ENCODE results near the gene PROM1.
A peak's percentile ranks its signal among the peaks of the same experiment; 100 is the strongest.

The PROM1 gene

DNA sequence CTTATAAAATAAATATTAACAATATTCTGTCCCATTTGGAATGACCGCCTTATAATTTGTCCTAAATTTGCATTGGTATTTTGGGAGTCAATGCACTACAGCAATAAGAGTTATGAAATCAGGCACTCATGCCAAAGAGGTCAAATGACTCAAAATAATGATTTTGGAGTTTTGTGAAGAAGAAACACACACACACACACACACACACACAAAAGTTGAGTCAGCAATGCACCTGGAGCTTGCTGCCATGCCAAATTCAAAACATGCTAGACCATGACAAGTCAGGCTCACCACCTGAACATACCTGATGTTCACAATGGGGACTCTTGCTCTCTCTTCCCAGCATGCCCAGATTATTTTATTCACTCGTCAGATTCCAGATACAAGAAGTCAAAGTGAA lies 56.7 kb downstream of the PROM1 start:
- Histone ChIP-seq H3K27ac (ENCODE audit: extremely low read depth, low read depth, low read length) (no peak overlapping the region), H3K4me3 (ENCODE audit: low read depth, low read length) (no peak overlapping the region), H3K9me3 (ENCODE audit: control insufficient read depth, insufficient read depth, low read depth, low read length) (no peaks in the 10 kb centered on the region), H3K4me1 (ENCODE audit: control insufficient read depth, insufficient read depth, low read length) (no peaks in the 10 kb centered on the region), H3K36me3 (ENCODE audit: control insufficient read depth in 2 of 2, insufficient read depth in 1 of 2, low read length in 2 of 2) (no peaks in the 10 kb centered on the region)
- ChIA-PET POLR2A (no interaction called here), CTCF (interaction anchor here (1.3 to 4.4 kb wide), 6 partner anchors 167 to 1302 kb away, joined by 3 to 21 read pairs (median 4); no protein-coding TSS in a partner anchor)
- TF ChIP-seq, protein P1, sequence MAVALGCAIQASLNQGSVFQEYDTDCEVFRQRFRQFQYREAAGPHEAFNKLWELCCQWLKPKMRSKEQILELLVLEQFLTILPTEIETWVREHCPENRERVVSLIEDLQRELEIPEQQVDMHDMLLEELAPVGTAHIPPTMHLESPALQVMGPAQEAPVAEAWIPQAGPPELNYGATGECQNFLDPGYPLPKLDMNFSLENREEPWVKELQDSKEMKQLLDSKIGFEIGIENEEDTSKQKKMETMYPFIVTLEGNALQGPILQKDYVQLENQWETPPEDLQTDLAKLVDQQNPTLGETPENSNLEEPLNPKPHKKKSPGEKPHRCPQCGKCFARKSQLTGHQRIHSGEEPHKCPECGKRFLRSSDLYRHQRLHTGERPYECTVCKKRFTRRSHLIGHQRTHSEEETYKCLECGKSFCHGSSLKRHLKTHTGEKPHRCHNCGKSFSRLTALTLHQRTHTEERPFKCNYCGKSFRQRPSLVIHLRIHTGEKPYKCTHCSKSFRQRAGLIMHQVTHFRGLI (tag by site-specific recombination; IDR thresholded peaks at IDR 0.05) = no peak
- no peak for TF ChIP-seq ZNF16 (tag by site-specific recombination; IDR thresholded peaks at IDR 0.05; ENCODE audit: low read depth)
- TF ChIP-seq ZNF146 (tag by site-specific recombination; IDR thresholded peaks at IDR 0.05) = no peak
- TF ChIP-seq ZNF335 (tag by site-specific recombination; conservative IDR thresholded peaks at IDR 0.05) = no peak
- TF ChIP-seq KLF7 (tag by site-specific recombination; IDR thresholded peaks at IDR 0.05; ENCODE audit: borderline replicate concordance) = no peak
- TF ChIP-seq ZNF623 (tag by site-specific recombination; IDR thresholded peaks at IDR 0.05) = no peak
- no peak for TF ChIP-seq MEIS1 (CRISPR knock-in tag; IDR thresholded peaks at IDR 0.05; ENCODE audit: borderline replicate concordance)
- TF ChIP-seq GLI4 (tag by site-specific recombination; IDR thresholded peaks at IDR 0.05) = no peak
- no peak for TF ChIP-seq MYNN (tag by site-specific recombination; IDR thresholded peaks at IDR 0.05; ENCODE audit: borderline replicate concordance)
- TF ChIP-seq KLF1 (tag by site-specific recombination; IDR thresholded peaks at IDR 0.05) = no peak
- no peak for TF ChIP-seq ZNF837 (tag by site-specific recombination; IDR thresholded peaks at IDR 0.05)
- TF ChIP-seq KLF10 (tag by site-specific recombination; IDR thresholded peaks at IDR 0.05) = no peak
- TF ChIP-seq ZFP37 (tag by site-specific recombination; IDR thresholded peaks at IDR 0.05) = no peak
- no peak for TF ChIP-seq ZNF423 (tag by site-specific recombination; IDR thresholded peaks at IDR 0.05)
- no peak for TF ChIP-seq ZNF600 (tag by site-specific recombination; IDR thresholded peaks at IDR 0.05)
- TF ChIP-seq, protein P2, sequence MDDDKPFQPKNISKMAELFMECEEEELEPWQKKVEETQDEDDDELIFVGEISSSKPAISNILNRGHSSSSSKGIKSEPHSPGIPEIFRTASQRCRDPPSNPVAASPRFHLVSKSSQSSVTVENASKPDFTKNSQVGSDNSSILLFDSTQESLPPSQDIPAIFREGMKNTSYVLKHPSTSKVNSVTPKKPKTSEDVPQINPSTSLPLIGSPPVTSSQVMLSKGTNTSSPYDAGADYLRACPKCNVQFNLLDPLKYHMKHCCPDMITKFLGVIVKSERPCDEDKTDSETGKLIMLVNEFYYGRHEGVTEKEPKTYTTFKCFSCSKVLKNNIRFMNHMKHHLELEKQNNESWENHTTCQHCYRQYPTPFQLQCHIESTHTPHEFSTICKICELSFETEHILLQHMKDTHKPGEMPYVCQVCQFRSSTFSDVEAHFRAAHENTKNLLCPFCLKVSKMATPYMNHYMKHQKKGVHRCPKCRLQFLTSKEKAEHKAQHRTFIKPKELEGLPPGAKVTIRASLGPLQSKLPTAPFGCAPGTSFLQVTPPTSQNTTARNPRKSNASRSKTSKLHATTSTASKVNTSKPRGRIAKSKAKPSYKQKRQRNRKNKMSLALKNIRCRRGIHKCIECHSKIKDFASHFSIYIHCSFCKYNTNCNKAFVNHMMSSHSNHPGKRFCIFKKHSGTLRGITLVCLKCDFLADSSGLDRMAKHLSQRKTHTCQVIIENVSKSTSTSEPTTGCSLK (tag by site-specific recombination; IDR thresholded peaks at IDR 0.05) = no peak
- TF ChIP-seq, protein P3, sequence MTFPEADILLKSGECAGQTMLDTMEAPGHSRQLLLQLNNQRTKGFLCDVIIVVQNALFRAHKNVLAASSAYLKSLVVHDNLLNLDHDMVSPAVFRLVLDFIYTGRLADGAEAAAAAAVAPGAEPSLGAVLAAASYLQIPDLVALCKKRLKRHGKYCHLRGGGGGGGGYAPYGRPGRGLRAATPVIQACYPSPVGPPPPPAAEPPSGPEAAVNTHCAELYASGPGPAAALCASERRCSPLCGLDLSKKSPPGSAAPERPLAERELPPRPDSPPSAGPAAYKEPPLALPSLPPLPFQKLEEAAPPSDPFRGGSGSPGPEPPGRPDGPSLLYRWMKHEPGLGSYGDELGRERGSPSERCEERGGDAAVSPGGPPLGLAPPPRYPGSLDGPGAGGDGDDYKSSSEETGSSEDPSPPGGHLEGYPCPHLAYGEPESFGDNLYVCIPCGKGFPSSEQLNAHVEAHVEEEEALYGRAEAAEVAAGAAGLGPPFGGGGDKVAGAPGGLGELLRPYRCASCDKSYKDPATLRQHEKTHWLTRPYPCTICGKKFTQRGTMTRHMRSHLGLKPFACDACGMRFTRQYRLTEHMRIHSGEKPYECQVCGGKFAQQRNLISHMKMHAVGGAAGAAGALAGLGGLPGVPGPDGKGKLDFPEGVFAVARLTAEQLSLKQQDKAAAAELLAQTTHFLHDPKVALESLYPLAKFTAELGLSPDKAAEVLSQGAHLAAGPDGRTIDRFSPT (tag by site-specific recombination; IDR thresholded peaks at IDR 0.05) = no peak

DNA sequence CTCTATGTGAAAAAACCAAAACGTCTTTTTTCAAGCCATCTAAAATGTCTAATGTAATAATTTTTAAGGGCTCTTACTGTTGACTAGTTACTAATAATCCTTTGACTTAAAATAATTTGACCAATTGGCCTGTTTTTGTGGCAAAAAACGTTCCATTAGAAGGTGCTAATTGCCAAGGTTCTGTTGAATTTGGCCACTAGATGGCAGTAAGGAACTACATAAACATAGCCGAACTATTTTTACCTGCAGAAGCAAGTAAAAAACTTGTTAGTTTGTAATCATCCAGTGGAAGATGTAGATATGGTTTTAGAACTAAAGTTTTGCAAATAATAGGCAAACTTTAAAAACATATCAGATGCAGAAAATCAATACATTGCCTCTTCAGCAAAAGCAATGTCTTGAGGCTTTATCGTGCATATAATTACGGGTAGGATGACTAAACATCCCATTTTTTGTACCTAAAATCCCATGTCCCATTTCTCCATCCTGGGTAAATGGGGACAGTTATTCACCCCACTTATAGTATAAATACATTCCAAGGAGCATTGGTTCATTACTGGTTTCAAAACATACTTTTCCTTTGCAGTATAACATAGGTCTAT lies 57.6 kb downstream of the PROM1 start:
- Histone ChIP-seq H3K4me1 (ENCODE audit: control insufficient read depth, insufficient read depth, low read length) (no peaks in the 10 kb centered on the region), H3K27ac (ENCODE audit: extremely low read depth, low read depth, low read length) (no peak overlapping the region), H3K36me3 (ENCODE audit: control insufficient read depth in 2 of 2, insufficient read depth in 1 of 2, low read length in 2 of 2) (no peaks in the 10 kb centered on the region), H3K4me3 (ENCODE audit: low read depth, low read length) (no peak overlapping the region), H3K9me3 (ENCODE audit: control insufficient read depth, insufficient read depth, low read depth, low read length) (no peaks in the 10 kb centered on the region)
- CTCF ChIA-PET = interaction anchor here (0.7 to 4.4 kb wide), 5 partner anchors 81 to 240 kb away, joined by 3 to 21 read pairs (median 4); no protein-coding TSS in a partner anchor
- POLR2A ChIA-PET = no interaction called here
- no peak for TF ChIP-seq ZNF624 (tag by site-specific recombination; IDR thresholded peaks at IDR 0.05)
- TF ChIP-seq, protein P4, sequence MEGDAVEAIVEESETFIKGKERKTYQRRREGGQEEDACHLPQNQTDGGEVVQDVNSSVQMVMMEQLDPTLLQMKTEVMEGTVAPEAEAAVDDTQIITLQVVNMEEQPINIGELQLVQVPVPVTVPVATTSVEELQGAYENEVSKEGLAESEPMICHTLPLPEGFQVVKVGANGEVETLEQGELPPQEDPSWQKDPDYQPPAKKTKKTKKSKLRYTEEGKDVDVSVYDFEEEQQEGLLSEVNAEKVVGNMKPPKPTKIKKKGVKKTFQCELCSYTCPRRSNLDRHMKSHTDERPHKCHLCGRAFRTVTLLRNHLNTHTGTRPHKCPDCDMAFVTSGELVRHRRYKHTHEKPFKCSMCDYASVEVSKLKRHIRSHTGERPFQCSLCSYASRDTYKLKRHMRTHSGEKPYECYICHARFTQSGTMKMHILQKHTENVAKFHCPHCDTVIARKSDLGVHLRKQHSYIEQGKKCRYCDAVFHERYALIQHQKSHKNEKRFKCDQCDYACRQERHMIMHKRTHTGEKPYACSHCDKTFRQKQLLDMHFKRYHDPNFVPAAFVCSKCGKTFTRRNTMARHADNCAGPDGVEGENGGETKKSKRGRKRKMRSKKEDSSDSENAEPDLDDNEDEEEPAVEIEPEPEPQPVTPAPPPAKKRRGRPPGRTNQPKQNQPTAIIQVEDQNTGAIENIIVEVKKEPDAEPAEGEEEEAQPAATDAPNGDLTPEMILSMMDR (tag by site-specific recombination; IDR thresholded peaks at IDR 0.05) = peak; percentile 23; the same call in 1 of the 2 replicates
- peak; percentile 88 for TF ChIP-seq ZNF654 (tag by site-specific recombination; IDR thresholded peaks at IDR 0.05; ENCODE audit: low read depth)
